HT1080 (cell line): ENCODE data around the gene RAB11FIP3. TPM values are rescaled to one million over a fixed set of nuclear protein-coding genes. Genes with fewer than 3 reads are reported as not detected.

Experiments used
- DNase-seq: peaks from one replicate; pipeline ENCODE4 v3.0.0-alpha.2; 2015; ENCODE audit warnings: low read depth
- total RNA-seq: library from RNA; depleted of rRNA; stranded (reverse); fragments of >200 nt; shearing (Covaris generic); gene quantifications from 2 replicates; pipeline ENCODE4 v1.2.3, GENCODE V29; 2014

The RAB11FIP3 gene
- total RNA-seq, 1 experiment from 2014 or later = 27.9 TPM

DNA sequence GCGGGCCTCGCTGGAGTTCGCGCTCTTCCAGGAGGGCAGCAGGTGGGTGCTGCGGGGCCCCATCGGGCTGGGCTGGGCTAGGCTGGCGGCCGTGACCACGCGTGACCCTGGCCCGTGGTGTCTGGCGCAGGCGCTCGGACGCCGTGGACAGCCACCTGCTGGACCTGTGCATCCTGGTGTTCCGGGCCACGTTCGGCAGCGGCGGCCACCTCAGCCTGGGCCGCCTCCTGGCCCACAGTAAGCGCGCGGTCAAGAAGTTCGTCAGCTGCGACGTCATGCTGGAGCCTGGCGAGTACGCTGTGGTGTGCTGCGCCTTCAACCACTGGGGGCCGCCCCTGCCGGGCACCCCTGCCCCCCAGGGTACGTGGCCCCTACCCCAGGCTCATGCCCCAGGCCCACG is 126.7 kb downstream of the RAB11FIP3 start:
- DNase-seq = no peak

DNA sequence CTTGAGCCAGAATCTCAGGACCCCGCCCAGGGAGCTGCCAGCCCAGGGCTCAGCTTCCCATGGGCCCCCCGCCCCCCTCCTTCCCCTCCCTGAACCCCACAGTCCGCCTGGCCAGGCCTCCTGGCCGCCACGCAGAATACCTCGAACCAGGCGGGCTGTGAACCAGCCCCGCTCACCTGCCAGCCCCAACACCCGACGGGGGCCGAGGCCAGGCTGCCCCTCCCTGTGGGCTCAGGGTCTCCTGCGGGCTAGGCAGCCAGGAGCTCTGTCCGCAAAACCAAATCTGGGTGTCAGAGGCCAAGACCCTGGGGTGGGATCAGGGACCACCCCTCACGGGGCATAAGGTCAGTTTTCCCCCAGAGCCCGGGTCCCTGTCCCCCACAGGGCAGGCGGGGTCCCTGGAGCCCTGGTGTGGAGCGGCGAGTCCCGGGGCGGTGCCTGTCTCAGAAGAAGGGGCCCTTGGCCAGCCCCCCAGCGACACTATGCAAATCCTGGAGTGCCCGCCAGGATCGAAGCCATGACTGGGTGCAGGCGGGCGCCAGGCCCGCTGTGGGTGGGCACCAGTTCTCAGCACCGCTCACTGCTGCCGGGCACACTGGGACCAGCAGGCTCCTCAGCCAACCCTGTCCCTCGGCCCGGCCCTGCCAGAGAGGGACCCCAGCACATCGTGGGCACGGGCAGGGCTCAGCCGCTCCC is 128.3 kb downstream of the RAB11FIP3 start:
- no peak for DNase-seq

DNA sequence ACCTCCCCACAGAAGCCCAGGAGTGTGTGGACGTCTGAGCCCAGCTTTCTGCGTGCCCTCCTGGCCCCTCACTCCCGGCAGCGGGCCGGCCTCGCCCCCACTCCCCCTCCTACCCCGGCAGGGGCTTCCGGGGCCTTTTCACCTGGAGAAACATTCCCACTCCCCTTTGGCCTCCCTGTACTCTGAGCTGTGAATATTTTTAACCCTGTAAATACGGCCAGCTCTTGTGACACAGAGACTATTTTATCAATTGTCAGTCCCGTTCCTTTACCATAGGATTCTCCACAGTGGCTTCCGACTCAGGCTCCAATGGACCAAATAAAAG is 128.8 kb downstream of the RAB11FIP3 start:
- DNase-seq = no peak

DNA sequence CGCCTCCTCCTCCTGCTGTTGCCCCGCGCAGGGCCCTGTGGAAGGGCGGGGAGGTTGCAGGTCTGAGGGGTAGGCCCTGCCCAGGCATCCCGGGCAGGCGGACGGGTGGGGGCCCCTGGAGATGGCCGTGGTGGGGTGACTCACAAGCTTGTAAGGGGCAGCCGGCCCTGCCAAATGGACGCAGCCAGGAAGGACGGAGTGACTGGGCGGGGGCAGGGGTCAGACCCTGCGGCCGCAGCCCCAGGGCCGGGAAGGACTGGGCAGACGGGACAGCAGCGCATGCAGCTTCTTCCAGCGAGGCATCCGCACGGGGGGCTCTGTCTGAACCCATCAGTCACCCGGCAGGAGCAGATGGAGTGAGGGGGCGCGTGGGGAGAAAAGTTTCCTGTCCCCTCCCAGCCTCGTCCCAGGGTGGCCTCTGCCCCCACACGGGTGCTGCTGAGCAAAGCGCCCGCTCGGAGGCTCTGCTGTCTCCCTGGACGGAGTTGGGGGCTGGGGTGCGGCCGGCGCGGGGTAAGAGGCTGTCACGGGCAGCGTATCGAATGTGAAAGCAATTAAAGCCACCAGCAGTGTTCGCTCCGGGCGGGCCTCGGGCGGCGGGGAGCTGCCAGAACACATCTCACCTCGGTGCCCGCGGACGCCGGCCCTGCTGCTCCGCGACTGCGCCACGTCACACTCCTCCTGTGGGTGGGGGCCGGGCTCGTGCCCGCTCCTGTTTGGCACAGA is 129.4 kb downstream of the RAB11FIP3 start:
- DNase-seq = no peak

DNA sequence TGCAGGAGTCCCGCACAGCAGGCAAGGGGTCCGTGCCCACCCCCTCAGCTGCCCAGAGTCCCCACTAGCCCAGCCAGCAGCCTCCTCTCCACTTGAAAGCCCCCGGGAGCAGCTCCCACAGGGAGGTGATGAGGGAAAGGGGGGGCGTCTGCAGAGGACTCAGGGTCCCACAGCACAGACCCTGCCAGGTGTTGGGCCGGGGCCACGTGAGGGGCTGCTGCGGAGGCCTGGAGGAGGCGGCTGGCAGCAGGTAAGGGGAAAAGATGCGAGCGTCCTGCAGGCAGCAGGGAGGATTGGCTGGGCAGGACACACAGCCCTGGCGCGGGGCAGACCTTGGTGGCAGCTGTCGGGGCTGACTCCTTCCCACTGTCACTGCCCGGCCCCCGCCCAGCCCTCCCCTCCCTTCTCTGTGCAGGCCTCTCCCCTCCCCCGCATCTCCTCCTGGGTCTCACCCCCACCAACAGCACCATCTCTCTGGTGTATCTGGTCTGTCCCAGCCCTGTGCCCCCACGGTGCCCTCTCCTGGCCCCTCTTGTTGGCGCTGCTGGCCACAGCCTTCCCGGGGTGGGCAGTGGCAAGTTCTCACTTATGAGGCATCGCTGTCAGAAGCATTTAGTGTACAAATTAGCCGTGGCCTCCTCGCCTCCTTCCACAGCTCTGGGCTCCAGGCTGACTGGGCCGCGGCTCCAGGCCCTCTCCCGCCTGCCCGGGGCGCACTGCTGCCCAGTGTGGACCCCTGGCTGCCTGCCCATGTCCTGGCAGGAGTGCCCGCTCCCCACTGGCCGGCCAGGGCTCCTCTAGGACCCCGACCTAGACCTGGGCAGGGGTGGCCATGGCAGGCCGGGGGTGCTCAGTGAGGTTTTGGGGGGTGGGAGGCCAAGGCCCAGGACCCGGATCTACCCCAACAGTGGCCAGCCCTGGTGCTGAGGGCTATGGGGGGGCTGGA is 130.4 kb downstream of the RAB11FIP3 start:
- DNase-seq = no peak

DNA sequence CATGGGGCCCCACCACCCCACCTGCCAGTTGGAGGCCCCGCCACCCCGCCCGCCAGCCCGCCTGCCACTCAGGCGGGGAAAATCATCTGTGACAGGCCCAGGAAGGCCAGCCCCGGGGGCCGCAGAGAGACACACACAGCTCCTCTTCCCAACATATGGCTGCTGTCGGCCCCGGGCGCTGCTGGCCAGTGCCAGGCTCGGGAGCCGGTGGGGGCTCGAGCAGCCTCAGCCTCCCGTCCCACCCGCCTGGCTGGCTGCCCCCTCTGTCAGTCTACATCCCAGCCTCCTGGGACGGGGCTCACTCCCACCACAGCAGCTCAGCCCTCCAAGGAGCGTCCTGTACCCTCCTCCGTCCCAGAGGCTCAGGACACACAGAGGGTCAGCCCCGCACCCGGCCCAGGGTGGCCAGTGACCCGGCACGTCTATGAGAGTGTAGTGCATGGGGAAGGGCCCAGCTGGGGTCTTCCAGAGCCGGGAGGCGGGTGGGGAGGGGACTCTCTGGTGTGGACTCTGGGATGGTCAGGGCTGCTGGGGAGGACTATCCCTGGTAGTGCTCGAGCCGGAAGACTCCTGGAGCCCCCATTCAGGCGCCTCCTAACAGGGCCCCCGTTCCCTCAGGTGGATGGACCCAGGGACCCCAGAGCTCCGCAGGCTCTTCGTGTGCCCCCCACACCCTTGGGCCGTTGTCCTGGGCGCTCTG is 131.2 kb downstream of the RAB11FIP3 start:
- no peak for DNase-seq

DNA sequence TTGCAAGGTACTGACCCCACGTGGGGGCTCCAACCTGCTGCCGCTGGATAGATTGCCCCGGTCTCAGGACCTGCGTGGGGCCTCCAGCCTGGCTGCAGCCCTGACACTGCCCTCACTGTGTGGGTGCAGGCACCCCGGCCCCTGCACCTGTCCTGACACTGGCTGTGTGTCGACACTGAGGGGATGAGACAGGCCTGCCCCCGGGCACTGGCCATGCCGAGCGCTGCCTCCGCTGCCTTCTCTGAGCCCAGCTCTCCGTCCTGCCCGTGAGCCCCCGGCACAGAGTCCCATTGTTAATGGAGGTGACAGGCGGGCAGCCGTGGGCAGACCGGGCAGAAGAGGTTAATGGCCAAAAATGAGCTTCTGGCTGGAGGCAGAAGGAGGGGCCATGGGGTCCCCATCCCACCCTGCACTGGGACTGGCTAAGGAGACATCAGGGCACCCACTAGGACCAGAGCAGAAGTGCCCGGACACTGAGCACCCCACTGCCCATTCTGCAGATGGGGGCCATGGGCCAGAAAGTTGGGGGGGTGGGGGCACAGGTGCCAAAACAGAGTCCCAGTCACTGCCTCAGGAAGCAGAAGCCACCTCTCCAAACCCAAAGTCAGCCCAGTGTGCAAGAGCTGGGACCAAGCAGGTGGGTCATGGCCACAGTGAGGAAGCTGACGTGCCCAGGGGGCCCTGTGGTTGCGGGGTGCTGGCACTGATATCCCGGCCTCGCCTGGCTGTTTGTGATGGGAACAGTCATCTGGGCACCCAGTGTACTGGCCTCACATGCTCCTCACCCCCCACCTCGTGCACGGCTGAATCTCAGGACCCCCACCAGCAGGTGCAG is 132.2 kb downstream of the RAB11FIP3 start:
- DNase-seq = no peak

DNA sequence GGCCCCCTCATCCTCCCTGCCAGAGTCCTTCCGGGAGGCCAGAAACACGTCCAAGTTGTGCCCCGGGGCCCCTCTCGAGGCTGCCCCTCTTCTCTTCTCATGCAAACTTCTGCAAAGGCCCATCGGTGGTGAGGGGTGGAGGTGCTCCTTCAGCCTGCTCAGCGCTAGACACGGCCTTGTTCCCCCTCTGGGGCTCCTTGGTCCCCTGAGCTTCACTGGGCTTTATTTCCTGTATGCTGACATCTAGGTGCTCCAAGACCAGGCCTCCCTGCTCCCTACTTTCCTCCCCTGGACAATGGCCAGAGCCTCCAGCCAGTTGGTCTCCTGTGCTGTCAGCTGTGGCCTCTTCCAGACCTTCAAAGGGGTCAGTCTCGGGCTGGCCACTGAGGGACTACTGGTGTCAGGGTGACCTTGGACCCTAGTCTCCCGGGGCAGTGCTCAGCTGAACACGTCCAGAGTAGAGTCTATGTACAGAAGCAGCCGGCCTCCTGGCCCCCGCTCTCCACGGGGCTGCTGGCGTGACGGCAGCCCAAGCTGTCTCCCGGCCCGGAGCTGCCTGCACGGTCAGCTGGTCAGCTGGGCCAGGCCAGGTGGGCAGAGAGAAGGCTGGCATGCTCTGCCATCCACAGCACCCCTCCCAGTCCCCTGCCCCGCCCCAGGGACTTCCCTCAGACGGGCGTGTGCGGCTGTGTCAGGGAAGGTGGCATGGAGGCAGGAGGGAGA is 133.0 kb downstream of the RAB11FIP3 start:
- no peak for DNase-seq

DNA sequence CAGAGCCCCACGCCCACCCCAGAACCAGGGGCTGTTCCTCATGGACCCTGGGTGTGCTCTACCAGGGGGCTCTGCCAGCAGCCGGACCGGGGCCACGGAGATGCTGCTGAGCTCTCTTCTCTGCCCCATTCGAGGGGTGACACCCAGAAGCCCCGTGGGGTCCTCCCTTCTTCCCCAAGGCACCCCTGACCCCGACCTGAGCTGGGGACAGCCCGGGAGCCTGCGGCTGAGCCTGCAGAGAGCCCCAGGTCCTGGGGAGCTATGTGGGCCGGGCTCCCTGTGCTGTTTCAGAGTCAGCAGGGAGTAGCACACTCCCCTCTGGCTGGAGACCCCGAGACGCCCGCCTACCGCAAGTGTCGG is 133.6 kb downstream of the RAB11FIP3 start:
- DNase-seq = no peak

DNA sequence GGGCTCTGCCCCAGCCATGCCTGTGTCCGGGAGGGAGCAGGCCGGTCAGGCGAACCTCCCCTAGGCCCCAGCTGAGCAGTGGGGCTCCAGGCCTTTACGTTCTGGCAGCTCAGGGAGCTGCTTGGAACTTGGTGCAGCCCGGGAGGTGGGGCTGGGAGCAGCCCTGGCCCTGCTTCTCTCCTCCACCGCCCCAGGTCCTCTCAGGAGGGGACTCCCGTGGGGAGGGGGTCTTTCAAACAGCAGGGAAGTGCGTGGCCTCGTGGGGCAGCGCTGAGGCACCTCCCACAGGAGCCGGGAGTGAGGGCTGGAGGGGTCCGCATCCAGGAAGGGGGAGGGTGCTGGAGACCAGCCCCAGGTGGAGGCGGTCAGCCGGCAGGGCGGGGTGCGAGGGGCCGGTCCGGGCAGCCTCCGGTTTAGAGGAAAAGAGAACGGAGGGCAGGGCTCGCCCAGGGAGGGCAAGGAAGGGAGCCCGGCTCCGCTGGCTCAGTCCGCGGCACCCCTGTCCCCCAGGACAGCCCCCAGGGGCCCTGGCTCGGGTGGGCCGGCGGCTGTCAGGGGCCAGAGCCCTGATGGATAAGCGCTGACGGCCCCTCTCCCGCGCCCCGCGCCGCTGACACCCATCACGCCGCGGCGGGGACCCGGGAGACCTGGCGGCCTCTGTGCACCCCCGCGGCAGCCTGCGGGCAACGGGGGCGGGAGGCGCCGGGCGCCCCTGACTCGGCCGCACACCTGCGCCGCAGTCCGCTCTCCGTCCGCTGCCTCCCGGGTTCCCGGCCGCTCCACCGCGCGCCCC is 134.2 kb downstream of the RAB11FIP3 start:
- DNase-seq = no peak

DNA sequence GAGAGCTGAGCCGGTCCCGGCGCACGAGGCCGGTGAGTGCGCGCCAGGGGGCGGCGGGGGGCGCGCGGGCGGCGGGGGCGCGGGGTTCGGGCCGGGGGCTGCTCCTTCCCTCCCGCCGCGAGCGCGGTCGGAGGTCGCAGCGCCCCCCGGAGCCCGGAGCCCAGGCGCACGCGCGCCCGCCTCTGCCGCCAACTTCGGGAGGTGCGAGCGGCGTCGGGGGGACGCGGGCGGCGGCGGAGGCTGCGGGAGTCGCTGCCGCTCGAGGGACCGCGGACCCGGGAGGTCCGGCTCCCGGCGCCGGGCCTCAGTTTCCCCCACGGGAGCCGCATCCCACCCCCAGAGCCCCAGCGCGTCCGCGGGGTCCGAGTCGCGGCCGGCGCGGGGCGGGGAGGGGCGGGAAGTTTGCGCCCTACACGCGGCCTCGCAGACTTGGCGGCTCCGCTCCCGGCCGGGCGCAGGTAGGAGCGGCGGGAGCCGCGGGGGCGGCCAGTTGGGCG is 134.8 kb downstream of the RAB11FIP3 start, which contains the start of gene PRR35:
TSS of gene PRR35 (plus strand) at position 191 of the 497 bp plus-strand sequence. CDS start 2,901 bp downstream, outside the sequence.
- no peak for DNase-seq

DNA sequence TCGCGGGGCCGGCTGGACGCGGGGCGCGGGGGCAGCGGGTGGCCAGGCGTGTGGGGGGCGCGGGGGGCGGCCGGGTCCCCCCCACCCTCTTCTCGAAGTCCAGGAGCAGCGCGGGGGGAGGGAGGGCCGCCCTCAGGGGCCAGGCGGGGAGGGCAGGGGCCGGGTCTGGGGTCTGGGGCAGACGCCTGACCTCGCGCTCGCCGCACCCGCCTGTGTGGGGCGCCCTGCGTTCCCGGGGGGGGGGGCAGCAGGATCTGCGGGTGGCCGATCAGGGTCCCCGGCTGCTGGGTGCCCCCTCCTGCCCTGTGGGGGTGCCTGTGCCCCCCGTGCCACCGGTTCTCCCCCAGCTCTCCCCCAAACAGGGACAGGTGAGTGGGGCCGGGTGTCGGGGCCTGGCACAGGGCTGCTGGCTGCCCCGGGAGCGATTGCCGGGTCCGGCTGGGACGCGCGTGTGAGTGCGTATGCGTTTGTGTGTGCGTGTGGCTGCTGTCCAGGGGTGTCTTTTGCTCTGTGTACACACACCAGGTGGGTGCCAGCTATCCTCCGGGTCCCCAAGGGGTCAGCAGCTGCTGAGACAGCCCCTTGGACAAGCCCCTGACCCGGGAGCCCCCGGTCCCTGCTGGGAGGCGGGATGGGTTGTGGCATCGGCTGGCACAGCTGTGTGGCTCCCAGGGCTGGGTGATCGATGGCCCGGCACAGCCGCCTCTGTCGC is 135.4 kb downstream of the RAB11FIP3 start:
- no peak for DNase-seq

DNA sequence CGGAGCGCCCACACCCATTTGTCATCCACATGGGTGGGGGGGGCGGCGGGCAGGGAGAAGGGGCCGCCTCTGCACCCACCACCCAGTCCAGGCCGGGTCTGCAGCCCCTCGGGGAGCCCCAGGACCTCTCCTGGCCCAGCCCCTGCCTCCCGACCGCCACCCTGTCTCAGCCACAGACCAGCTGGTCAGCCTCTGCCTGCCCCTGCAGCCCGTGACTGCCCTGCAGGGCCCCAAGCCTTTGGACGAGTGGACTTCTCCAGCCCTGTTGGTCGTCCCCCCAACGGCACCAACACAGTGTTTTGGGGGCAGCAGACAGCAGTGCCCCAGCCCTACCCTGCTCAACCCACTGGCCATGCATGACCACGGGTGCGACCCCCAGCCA is 136.0 kb downstream of the RAB11FIP3 start:
- no peak for DNase-seq

DNA sequence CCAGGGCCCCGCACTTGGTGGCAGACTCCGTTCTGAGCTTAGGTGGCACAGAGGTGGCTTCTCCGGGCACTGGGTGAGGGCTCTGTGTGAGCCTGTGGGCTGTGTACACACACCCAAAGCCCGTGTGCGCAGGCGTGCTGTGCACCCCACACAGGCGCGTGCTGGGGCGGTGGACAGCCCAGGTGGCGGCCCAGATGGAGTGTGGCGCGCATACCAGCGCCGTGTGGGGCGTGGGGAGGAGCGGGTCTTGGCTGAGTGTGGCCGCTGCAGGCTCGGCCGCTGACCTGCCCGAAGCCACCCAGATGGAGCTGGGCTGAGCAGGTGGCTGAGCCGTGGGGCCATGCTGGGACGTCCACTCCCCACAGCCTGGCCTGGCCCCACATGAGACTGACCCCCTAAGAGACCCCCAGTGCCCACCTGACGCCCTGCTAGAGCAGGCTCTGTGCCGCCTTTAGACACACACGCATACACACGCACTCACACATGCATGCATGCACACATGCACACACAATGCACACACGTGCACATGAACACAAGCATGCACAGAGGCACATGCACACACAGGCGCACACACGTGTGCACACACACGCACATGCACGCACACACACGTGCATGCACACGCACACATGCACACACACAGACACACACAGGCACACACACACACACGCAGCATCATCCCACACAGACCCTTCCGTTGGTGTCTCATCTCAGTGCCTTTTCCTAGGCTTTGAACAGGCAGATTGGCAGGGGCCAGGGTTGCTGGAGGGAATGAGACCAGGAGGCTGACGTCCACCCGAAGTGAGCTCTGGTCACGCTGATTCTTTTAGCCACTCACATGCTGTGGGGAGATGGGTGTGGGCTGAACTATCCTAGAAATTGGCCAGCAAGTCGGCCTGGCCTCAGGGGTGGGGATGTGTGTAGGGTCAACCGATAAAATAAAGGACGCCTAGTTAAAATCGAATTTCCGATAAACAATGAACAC is 136.8 kb downstream of the RAB11FIP3 start:
- DNase-seq = no peak

DNA sequence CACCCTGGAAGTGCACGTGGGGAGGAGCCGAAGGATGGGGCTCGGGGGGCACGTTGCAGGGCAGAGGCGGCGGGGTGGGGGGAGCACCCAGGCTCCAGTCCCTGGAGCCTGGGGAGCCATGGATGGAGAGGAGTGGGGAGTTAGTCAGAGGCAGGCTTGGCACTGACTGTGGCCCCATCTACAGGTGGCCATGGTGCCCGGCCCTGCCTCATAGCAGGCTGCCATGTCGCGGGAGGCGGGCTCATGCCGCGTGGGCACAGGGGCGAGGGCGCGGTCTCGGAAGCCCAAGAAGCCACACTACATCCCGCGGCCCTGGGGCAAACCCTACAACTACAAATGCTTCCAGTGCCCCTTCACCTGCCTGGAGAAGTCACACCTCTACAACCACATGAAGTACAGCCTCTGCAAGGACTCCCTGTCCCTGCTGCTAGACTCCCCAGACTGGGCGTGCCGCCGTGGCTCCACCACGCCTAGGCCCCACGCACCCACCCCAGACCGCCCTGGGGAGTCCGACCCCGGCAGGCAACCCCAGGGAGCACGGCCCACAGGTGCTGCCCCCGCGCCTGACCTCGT is 137.7 kb downstream of the RAB11FIP3 start:
- no peak for DNase-seq

DNA sequence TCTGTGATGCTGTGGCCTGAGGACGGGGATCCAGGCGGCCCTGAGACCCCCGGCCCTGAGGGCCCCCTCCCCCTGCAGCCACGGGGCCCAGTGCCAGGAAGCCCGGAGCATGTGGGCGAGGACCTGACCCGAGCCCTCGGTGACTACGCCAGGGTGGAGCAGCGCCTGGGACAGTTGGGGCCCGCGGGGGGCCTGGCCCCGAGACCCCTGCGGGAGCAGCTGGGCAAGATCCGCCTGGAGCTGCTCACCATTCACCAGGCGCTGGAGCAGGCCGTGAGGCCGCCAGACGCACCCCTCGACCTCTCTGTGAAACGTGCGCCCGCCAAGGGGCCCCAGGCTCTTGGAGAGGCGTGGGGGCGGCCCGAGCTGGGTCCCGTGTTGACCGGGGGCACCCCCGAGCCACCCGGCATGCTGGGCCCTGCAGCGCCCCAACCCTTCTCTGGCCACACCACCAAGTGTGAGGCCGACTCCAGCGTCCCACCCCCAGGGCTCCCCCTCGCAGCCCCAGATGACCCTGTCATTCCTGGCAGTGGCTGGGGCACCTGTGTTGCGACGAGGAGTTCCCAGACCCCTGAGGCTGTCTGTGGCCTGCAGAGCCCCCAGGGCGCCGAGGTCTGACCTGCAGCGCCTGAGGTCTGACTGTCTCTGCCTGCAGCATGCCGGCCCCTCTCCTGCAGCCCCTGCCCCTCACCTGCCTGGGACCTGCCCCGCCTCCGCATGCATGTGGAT is 139.4 kb downstream of the RAB11FIP3 start:
- DNase-seq = no peak
